Measurements from ENCODE around the gene PAQR6. TPM values are rescaled to one million over a fixed set of nuclear protein-coding genes. Genes with fewer than 3 reads are reported as not detected.

The PAQR6 gene
- total and polyA plus RNA-seq, 4 donors: 0.22 to 0.85 (median 0.49) TPM

GRCh38 chr1:156268336-156268735 is 20.5 kb upstream of the PAQR6 start:
- no peak for DNase-seq (ENCODE audit: low spot score)
- Histone ChIP-seq H3K9me3 (ENCODE audit: control insufficient read depth in 4 of 4, low read length in 3 of 4) (no peaks in the 10 kb centered on the region), H3K27ac (ENCODE audit: low read depth in 1 of 2, low read length in 2 of 2) (no peak overlapping the region), H3K9ac (ENCODE audit: low read depth in 1 of 2, low read length in 2 of 2) (no peak overlapping the region), H3K4me1 (ENCODE audit: control insufficient read depth in 4 of 4, insufficient read depth in 4 of 4, low read length in 3 of 4) (peaks cover 0 to 13% (median 12%) of the 10 kb centered on the region in 4 donors), H3K36me3 (ENCODE audit: control insufficient read depth in 4 of 4, insufficient read depth in 3 of 4, low read depth in 1 of 4, low read length in 3 of 4) (peaks cover 14 to 78% (median 59%) of the 10 kb centered on the region in 4 donors), H3K27me3 (ENCODE audit: control insufficient read depth in 4 of 4, insufficient read depth in 4 of 4, low read length in 3 of 4) (no peaks in the 10 kb centered on the region), H3K4me3 (ENCODE audit: low read depth in 1 of 3, low read length in 3 of 3) (no peak overlapping the region)
- WGBS: 97% methylated on average over 4 of the region's 4 CpGs
- TF ChIP-seq HNF4A (conservative IDR thresholded peaks at IDR 0.05) (no peak), FOXA1 (IDR thresholded peaks at IDR 0.05) (no peak), CTCF (IDR thresholded peaks at IDR 0.05; ENCODE audit: low read depth, low read length, missing input control) (no peak), EGR1 (IDR thresholded peaks at IDR 0.05; ENCODE audit: low read depth in 2 of 2) (no peak), NR2F2 (IDR thresholded peaks at IDR 0.05) (no peak), SP1 (IDR thresholded peaks at IDR 0.05) (no peak), HNF4G (IDR thresholded peaks at IDR 0.05) (no peak), REST (IDR thresholded peaks at IDR 0.05) (no peak), ZBTB33 (IDR thresholded peaks at IDR 0.05) (no peak), RAD21 (IDR thresholded peaks at IDR 0.05) (no peak), FOXA2 (IDR thresholded peaks at IDR 0.05) (no peak), YY1 (IDR thresholded peaks at IDR 0.05) (no peak), ATF3 (IDR thresholded peaks at IDR 0.05) (no peak), MAX (IDR thresholded peaks at IDR 0.05) (no peak), RXRA (IDR thresholded peaks at IDR 0.05) (no peak)

GRCh38 chr1:156266051-156266450 is 18.2 kb upstream of the PAQR6 start:
- H3K27ac ChIP-seq (ENCODE audit: low read depth in 1 of 2, low read length in 2 of 2): no peak overlapping the region
- WGBS: 96% methylated on average over 13 of the region's 13 CpGs
- TF ChIP-seq FOXA2 (IDR thresholded peaks at IDR 0.05): no peak

More at GRCh38 chr1:156266051-156266450, 18.2 kb upstream of the PAQR6 start:
- H3K36me3 ChIP-seq (ENCODE audit: control insufficient read depth in 4 of 4, insufficient read depth in 3 of 4, low read depth in 1 of 4, low read length in 3 of 4): peaks cover 16 to 76% (median 61%) of the 10 kb centered on the region in 4 donors
- H3K9ac ChIP-seq (ENCODE audit: low read depth in 1 of 2, low read length in 2 of 2): no peak overlapping the region
- H3K9me3 ChIP-seq (ENCODE audit: control insufficient read depth in 4 of 4, low read length in 3 of 4): no peaks in the 10 kb centered on the region
- no peak for DNase-seq (ENCODE audit: low spot score)
- no peaks in the 10 kb centered on the region for H3K27me3 ChIP-seq (ENCODE audit: control insufficient read depth in 4 of 4, insufficient read depth in 4 of 4, low read length in 3 of 4)
- H3K4me1 ChIP-seq (ENCODE audit: control insufficient read depth in 4 of 4, insufficient read depth in 4 of 4, low read length in 3 of 4): peaks cover 0 to 4% (median 2%) of the 10 kb centered on the region in 4 donors
- no peak overlapping the region for H3K4me3 ChIP-seq (ENCODE audit: low read depth in 1 of 3, low read length in 3 of 3)

All from liver (tissue), 9 donors.